Loucy (cell line): Measurements from ENCODE around the gene ATG16L2.

Experiments
- H2AFZ ChIP-seq: fragments of 200-600 bp; sonication (generic); 2 replicates; pipeline ENCODE4 v1.6.0; 2016; ENCODE audit warnings: antibody characterized with exemption, mild to moderate bottlenecking, low read length, moderate library complexity
- H3F3A ChIP-seq: fragments of 200-600 bp; 2 replicates; pipeline ENCODE4 v1.6.0; 2016; ENCODE audit warnings: antibody characterized with exemption, low read depth, mild to moderate bottlenecking
- H3K27me3 ChIP-seq: fragments of 200-600 bp; sonication (generic); 2 replicates; pipeline ENCODE4 v1.6.1; 2014; ENCODE audit warnings: low read length, mild to moderate bottlenecking; ENCODE audit not compliant: insufficient read depth, poor library complexity, severe bottlenecking
- H3K36me3 ChIP-seq: fragments of 200-600 bp; sonication (generic); 2 replicates; pipeline ENCODE4 v1.6.1; 2016; ENCODE audit warnings: low read length; ENCODE audit not compliant: insufficient read depth
- H3K4me1 ChIP-seq: fragments of 200-600 bp; sonication (generic); 2 replicates; pipeline ENCODE4 v1.5.1; 2014; ENCODE audit warnings: low read length, mild to moderate bottlenecking; ENCODE audit not compliant: insufficient read depth, poor library complexity, severe bottlenecking
- H3K4me2 ChIP-seq: fragments of 200-600 bp; sonication (generic); 2 replicates; pipeline ENCODE4 v1.6.0; 2014; ENCODE audit warnings: antibody characterized with exemption, low read length, low read depth, mild to moderate bottlenecking; ENCODE audit not compliant: poor library complexity, severe bottlenecking
- H3K4me3 ChIP-seq: fragments of 200-600 bp; sonication (generic); 2 replicates; pipeline ENCODE4 v1.5.1; 2014; ENCODE audit warnings: low read length, mild to moderate bottlenecking, mixed read lengths; ENCODE audit not compliant: poor library complexity, severe bottlenecking
- H3K79me2 ChIP-seq: fragments of 200-600 bp; sonication (generic); 2 replicates; pipeline ENCODE4 v1.6.1; 2014; ENCODE audit warnings: low read length; ENCODE audit not compliant: insufficient read depth
- H3K9ac ChIP-seq: fragments of 200-600 bp; sonication (generic); 2 replicates; pipeline ENCODE4 v1.6.0; 2014; ENCODE audit warnings: mild to moderate bottlenecking, low read depth, low read length, moderate library complexity; ENCODE audit not compliant: poor library complexity, severe bottlenecking
- H3K9me2 ChIP-seq: fragments of 200-600 bp; sonication (generic); replicated peaks from 2 replicates; pipeline ENCODE4 v1.6.1; 2016; ENCODE audit warnings: low read depth, low read length, mixed read lengths
- H3K9me3 ChIP-seq: fragments of 200-600 bp; sonication (generic); 2 replicates; pipeline ENCODE4 v1.6.1; 2014; ENCODE audit warnings: mild to moderate bottlenecking, antibody characterized with exemption, low read length, low read depth; ENCODE audit not compliant: insufficient read depth
- H4K20me1 ChIP-seq: fragments of 200-600 bp; sonication (generic); 2 replicates; pipeline ENCODE4 v1.6.0; 2014; ENCODE audit warnings: antibody characterized with exemption, low read length, mild to moderate bottlenecking; ENCODE audit not compliant: insufficient read depth, poor library complexity, severe bottlenecking
- CTCF ChIP-seq: fragments of 200-600 bp; sonication (generic); conservative IDR thresholded peaks from 2 replicates; pipeline ENCODE4 v1.5.1; 2014; ENCODE audit warnings: mild to moderate bottlenecking, antibody characterized with exemption, low read length
- EZH2phosphoT487 ChIP-seq: fragments of 200-600 bp; IDR thresholded peaks from 2 replicates; pipeline ENCODE4 v1.6.1; 2018; ENCODE audit warnings: antibody characterized with exemption, mild to moderate bottlenecking, moderate library complexity, borderline replicate concordance

ATG16L2 gene

GRCh38 chr11:72793425-72794367, 20.5 kb upstream of the ATG16L2 start, which contains the start of gene STARD10:
Gene STARD10, minus strand, starts transcription at chr11:72794047. Its CDS starts 12,866 bp downstream, at chr11:72781181.
- H3K9ac ChIP-seq, result peak within 1 kb of the TSS; percentile 69
- H3K9me3 ChIP-seq, result no peaks in the 10 kb centered on the region
- H3K4me2 ChIP-seq, result peak within 1 kb of the TSS; percentile 71
- H3K79me2 ChIP-seq, result peaks cover 10% of the 10 kb centered on the region
- no peaks in the 10 kb centered on the region for H3K27me3 ChIP-seq
- H2AFZ ChIP-seq, result peak within 1 kb of the TSS; percentile 92
- H4K20me1 ChIP-seq, result no peaks in the 10 kb centered on the region
- H3K36me3 ChIP-seq, result no peaks in the 10 kb centered on the region
- H3K4me1 ChIP-seq, result peaks cover 28% of the 10 kb centered on the region
- H3F3A ChIP-seq, result no peaks in the 10 kb centered on the region
- TF ChIP-seq CTCF (peak; percentile 94), EZH2phosphoT487 (no peak)
- no peaks in the 10 kb centered on the region for H3K9me2 ChIP-seq
- H3K4me3 ChIP-seq, result peak within 1 kb of the TSS; percentile 80

- Histone ChIP-seq H3K27me3 (no peaks in the 10 kb centered on the region), H3K4me1 (peaks cover 5% of the 10 kb centered on the region), H3F3A (no peaks in the 10 kb centered on the region), H3K4me3 (no peak overlapping the region), H3K4me2 (no peak overlapping the region), H3K79me2 (no peaks in the 10 kb centered on the region), H3K36me3 (no peaks in the 10 kb centered on the region), H2AFZ (no peak overlapping the region; the same call in 1 of the 2 replicates), H3K9me2 (no peaks in the 10 kb centered on the region), H4K20me1 (no peaks in the 10 kb centered on the region), H3K9me3 (no peaks in the 10 kb centered on the region), H3K9ac (no peak overlapping the region)
- TF ChIP-seq CTCF (no peak), EZH2phosphoT487 (no peak)
Observed at GRCh38 chr11:72798361-72798760, 15.8 kb upstream of the ATG16L2 start.

DNA sequence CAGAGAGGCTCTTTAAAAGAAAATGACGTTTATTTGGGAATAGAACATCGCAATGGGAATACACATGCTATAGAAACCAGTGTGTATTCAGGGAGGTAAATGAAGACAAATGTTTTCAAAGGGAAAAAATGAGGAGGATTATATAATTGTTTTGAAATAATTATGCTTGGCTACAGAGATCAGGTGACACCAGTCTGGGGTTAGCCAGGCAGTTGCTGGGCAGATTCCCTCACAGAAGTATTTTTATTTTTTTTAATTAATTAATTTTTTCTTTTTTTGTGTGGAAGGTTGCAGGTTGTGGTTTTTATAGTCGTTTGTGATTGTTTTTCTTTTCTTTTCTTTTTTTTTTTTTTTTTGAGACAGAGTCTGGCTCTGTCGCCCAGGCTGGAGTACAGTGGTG, 14.8 kb upstream of the ATG16L2 start:
- Histone ChIP-seq H3K4me2 (no peak overlapping the region), H3K4me1 (peaks cover 2% of the 10 kb centered on the region), H3K36me3 (no peaks in the 10 kb centered on the region), H3K9ac (no peak overlapping the region), H2AFZ (no peak overlapping the region), H3F3A (no peaks in the 10 kb centered on the region), H3K9me3 (no peaks in the 10 kb centered on the region), H4K20me1 (no peaks in the 10 kb centered on the region), H3K27me3 (no peaks in the 10 kb centered on the region), H3K4me3 (no peak overlapping the region), H3K9me2 (no peaks in the 10 kb centered on the region), H3K79me2 (no peaks in the 10 kb centered on the region)
- TF ChIP-seq EZH2phosphoT487 (no peak), CTCF (no peak)
